MM.1S (cell line): ENCODE data around the gene KCMF1.

ENCODE experiments used
- EZH2 ChIP-seq: fragments of 300-600 bp; sonication (generic); optimal IDR thresholded peaks from 2 replicates; pipeline ENCODE3; 2017; ENCODE audit warnings: low read depth, mild to moderate bottlenecking, antibody characterized with exemption, low read length, mixed read lengths
- EZH2phosphoT487 ChIP-seq: fragments of 300-600 bp; sonication (generic); IDR thresholded peaks from 2 replicates; pipeline ENCODE4 v1.6.1; 2018; ENCODE audit warnings: antibody characterized with exemption, low read length
- TF ChIP-seq, protein P1 (sequence below): fragments of 300-600 bp; sonication (generic); IDR thresholded peaks from 2 replicates; pipeline ENCODE4 v1.5.1; 2016; ENCODE audit warnings: antibody characterized with exemption, low read length, mixed read lengths

DNA sequence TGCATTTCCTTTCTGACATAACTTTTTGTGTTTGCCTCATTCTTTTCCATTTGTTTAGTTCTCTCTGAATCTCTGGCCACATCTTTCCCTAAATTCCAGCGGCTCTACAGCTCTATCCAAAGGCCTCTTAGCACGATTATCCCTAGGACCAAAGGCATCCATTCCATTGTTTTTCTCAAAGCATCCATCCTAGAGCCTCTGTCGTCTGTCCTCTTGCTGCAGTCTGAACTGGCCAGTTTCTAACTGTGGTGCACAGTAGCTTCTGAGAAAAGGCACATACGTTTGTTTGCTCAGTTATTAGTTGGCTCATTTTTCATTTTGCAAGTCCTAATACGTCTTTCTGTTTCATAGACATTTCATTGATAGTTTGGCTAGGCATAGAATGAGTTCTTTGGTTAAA lies 116.6 kb downstream of the KCMF1 start:
- TF ChIP-seq, protein P1, sequence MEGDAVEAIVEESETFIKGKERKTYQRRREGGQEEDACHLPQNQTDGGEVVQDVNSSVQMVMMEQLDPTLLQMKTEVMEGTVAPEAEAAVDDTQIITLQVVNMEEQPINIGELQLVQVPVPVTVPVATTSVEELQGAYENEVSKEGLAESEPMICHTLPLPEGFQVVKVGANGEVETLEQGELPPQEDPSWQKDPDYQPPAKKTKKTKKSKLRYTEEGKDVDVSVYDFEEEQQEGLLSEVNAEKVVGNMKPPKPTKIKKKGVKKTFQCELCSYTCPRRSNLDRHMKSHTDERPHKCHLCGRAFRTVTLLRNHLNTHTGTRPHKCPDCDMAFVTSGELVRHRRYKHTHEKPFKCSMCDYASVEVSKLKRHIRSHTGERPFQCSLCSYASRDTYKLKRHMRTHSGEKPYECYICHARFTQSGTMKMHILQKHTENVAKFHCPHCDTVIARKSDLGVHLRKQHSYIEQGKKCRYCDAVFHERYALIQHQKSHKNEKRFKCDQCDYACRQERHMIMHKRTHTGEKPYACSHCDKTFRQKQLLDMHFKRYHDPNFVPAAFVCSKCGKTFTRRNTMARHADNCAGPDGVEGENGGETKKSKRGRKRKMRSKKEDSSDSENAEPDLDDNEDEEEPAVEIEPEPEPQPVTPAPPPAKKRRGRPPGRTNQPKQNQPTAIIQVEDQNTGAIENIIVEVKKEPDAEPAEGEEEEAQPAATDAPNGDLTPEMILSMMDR = no peak
- TF ChIP-seq EZH2 (no peak), EZH2phosphoT487 (no peak)
